LNCAP (cell line): ENCODE measurements around the gene PJVK.

Source experiments
- CTCF ChIP-seq: fragments of 450-650 bp; IDR thresholded peaks from 2 replicates; pipeline ENCODE4 v1.5.1; 2017; ENCODE audit warnings: mild to moderate bottlenecking

PJVK gene

GRCh38 chr2:178478439-178479274 is 27.5 kb downstream of the PJVK start, which contains the start of gene FKBP7:
TSS of gene FKBP7 (minus strand) at chr2:178478600. CDS start at chr2:178478499, 101 bp downstream.
- peak; percentile 66 for TF ChIP-seq CTCF

- peak; percentile 3; the same call in 1 of the 2 replicates for TF ChIP-seq CTCF
Observed at GRCh38 chr2:178479275-178479616, 28.1 kb downstream of the PJVK start.

- TF ChIP-seq CTCF = no peak
Observed at GRCh38 chr2:178479758-178480226, 28.6 kb downstream of the PJVK start.

- TF ChIP-seq CTCF = no peak
Observed at GRCh38 chr2:178480227-178481181, 29.3 kb downstream of the PJVK start, which contains the start of gene PLEKHA3. TSS of gene PLEKHA3 (plus strand) at chr2:178480457. CDS start at chr2:178480870, 413 bp downstream.

- TF ChIP-seq CTCF = no peak
Observed at GRCh38 chr2:178482437-178482836, 31.3 kb downstream of the PJVK start.

- no peak for TF ChIP-seq CTCF
Observed at GRCh38 chr2:178484245-178485041, 33.3 kb downstream of the PJVK start.

- TF ChIP-seq CTCF = no peak
Observed at GRCh38 chr2:178485356-178485755, 34.2 kb downstream of the PJVK start.
